HepG2 (cell line): Measurements from ENCODE around the gene CNOT6.

Experiments used
- MAFK ChIP-seq, 2 experiments: IDR thresholded peaks in 1 of 2; conservative IDR thresholded peaks in 1 of 2; 2 replicates each; pipeline ENCODE4 v1.6.1; 2011; ENCODE audit warnings: improper control_type of control experiment in 2 of 2, low read length in 2 of 2
- POLR2A ChIP-seq, 2 experiments: IDR thresholded peaks; 2 replicates each; pipeline ENCODE4 v1.6.1; 2011; ENCODE audit warnings: low read depth in 2 of 2, low read length in 2 of 2, mild to moderate bottlenecking in 1 of 2, moderate library complexity in 1 of 2; ENCODE audit not compliant: insufficient read depth in 1 of 2
- ZFX ChIP-seq: sonication (generic); formaldehyde crosslinking; IDR thresholded peaks from 2 replicates; pipeline ENCODE4 v1.4.0; 2020; ENCODE audit warnings: mild to moderate bottlenecking, low read depth, missing genetic modification reagents, moderate library complexity

DNA sequence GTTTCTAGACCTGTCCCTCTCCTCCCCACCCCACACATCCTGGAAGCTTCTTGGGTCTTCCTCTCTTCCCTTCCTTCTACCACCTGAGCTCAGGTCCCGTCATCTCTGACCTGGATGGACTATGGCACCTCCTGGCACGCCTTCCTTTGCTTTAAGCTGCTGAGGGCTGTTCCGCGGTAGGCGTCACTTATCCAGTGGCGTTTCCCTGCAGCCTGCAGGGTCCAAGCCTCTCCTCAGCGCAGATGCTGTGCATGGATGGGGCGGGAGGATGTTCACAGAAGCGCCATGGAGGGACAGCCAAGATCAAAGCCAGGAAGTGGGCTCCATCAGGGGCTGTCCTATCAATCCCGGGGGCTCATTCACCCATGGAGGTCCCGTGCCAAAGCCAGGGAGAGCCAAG, 23.8 kb upstream of the CNOT6 start:
- TF ChIP-seq MAFK (conservative IDR thresholded peaks at IDR 0.05 in 1 of 2, IDR thresholded peaks at IDR 0.05 in 1 of 2; ENCODE audit: low read length in 2 of 2): no peak
- no peak for TF ChIP-seq ZFX (CRISPR knock-in tag)
- no peak for TF ChIP-seq POLR2A (IDR thresholded peaks at IDR 0.05; ENCODE audit: insufficient read depth in 1 of 2, low read depth in 2 of 2, low read length in 2 of 2)
